ENCODE results near the gene HOXD3. TPM values are rescaled to one million over a fixed set of nuclear protein-coding genes. Genes with fewer than 3 reads are reported as not detected.

Gene HOXD3
- total and polyA plus RNA-seq, 9 of the 15 experiments (the other 6 are each of a cell fraction or from before 2014, with no cell fraction given): not detected

DNA sequence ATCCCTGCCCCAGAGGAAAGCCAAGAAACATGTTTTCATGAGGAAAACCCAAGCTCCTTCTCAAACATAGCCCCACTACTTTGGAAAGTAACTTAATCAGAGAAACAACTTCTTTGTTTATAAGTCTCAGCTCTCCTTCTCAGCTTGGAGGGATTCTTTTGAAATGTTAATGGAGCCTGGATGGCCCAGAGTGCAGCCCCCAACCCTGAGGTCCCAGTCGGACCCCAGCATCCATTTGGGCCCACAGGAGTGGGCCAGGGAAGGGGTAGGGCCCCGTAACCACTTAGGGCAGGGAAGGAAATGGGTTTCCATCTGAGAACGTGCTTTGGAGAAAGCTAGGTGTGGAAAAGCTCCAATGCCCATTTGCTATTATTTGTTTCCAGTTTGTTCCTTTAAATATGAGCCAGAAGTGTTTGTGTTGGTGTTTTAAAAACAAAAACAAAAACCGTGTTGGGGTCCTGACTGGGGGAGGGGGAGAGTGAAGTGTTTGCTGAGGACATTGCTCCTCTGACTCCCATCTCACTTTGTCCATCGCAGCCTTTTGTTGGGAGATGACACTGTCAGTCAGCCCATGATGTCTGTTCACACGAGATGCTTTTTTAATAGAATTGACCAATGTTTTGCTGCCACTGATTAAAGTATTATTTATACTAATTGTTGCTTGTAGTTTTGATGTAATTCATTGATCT, 1.6 kb upstream of the HOXD3 start:
- in situ Hi-C loops (cut with MboI) (no loop called here), intact Hi-C loops (cut with micrococcal nuclease) (no loop called here)
- POLR2A ChIA-PET: interaction anchor here (0.6 to 0.8 kb wide), 4 partner anchors 10 to 301 kb away, joined by 3 read pairs; no protein-coding TSS in a partner anchor
- no peaks in the 10 kb centered on the region for H3K9me1 ChIP-seq (ENCODE audit: control insufficient read depth, insufficient read depth, low read length)
- no peaks in the 10 kb centered on the region for H3K79me2 ChIP-seq (ENCODE audit: control insufficient read depth, insufficient read depth, low read length)
- no peak overlapping the region for H3K4me3 ChIP-seq
- WGBS (ENCODE audit: insufficient coverage, low coverage, missing lambda C conversion rate): 2% methylated on average over 6 of the region's 6 CpGs
- H3K36me3 ChIP-seq (ENCODE audit: control insufficient read depth, insufficient read depth, low read length): no peaks in the 10 kb centered on the region
- CTCF ChIA-PET (ENCODE audit: low intra/inter-chr PET ratio): no interaction called here
- DNase-seq (ENCODE audit: extremely low read depth in 1 of 4, low spot score in 3 of 4) (no peak), FAIRE-seq (no peak), ATAC-seq (no peak)
- H3K27ac ChIP-seq (ENCODE audit: extremely low read depth, low read depth, low read length): no peak overlapping the region
- H3K9me3 ChIP-seq (replicated peaks; ENCODE audit: control insufficient read depth, insufficient read depth, low read depth, low read length): no peaks in the 10 kb centered on the region
- H2AFZ ChIP-seq (ENCODE audit: low read depth, low read length): no peak overlapping the region
- BruUV-seq (replicated peaks): no TSS peak
- peaks cover 0 to 26% of the 10 kb centered on the region in 2 experiments; a peak in 2 of 5 replicates for H3K4me1 ChIP-seq (replicated peaks in 1 of 2; ENCODE audit: control insufficient read depth in 2 of 2, insufficient read depth in 2 of 2, low read length in 2 of 2)
- no peak overlapping the region for H3K9ac ChIP-seq (ENCODE audit: insufficient read depth in 1 of 2, low read depth in 2 of 2, low read length in 2 of 2)
- H3K27me3 ChIP-seq (ENCODE audit: control insufficient read depth in 2 of 2, insufficient read depth in 2 of 2, low read length in 2 of 2): peaks cover 67 to 75% of the 10 kb centered on the region in 2 experiments
- no peak overlapping the region for H3K4me2 ChIP-seq (ENCODE audit: insufficient read depth, low read length)
- H4K20me1 ChIP-seq (replicated peaks; ENCODE audit: control insufficient read depth, insufficient read depth, low read length): no peaks in the 10 kb centered on the region; the same call in 1 of the 2 replicates
- no peak for TF ChIP-seq ZBTB33 (CRISPR knock-in tag; IDR thresholded peaks at IDR 0.05)
- no peak for TF ChIP-seq FOXK2 (conservative IDR thresholded peaks at IDR 0.05 in 1 of 2, IDR thresholded peaks at IDR 0.05 in 1 of 2; ENCODE audit: low read depth in 2 of 2)
- TF ChIP-seq, protein P1, sequence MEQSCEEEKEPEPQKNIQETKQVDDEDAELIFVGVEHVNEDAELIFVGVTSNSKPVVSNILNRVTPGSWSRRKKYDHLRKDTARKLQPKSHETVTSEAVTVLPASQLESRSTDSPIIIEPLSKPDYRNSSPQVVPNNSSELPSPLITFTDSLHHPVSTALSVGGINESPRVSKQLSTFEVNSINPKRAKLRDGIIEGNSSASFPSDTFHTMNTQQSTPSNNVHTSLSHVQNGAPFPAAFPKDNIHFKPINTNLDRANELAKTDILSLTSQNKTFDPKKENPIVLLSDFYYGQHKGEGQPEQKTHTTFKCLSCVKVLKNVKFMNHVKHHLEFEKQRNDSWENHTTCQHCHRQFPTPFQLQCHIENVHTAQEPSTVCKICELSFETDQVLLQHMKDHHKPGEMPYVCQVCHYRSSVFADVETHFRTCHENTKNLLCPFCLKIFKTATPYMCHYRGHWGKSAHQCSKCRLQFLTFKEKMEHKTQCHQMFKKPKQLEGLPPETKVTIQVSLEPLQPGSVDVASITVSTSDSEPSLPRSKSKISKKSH (CRISPR knock-in tag; IDR thresholded peaks at IDR 0.05): no peak
- TF ChIP-seq RCOR1 (IDR thresholded peaks at IDR 0.05; ENCODE audit: borderline replicate concordance in 1 of 2, low read depth in 2 of 2, low read length in 2 of 2): no peak
- no peak for TF ChIP-seq MAFG (tag; conservative IDR thresholded peaks at IDR 0.05)
- TF ChIP-seq TFE3 (CRISPR knock-in tag; IDR thresholded peaks at IDR 0.05): no peak
- TF ChIP-seq GTF2A2 (tag; IDR thresholded peaks at IDR 0.05): no peak
- no peak for TF ChIP-seq POLR2A (conservative IDR thresholded peaks at IDR 0.05)
- TF ChIP-seq RB1 (IDR thresholded peaks at IDR 0.05; ENCODE audit: low read depth): no peak
- no peak for TF ChIP-seq HNRNPL (IDR thresholded peaks at IDR 0.05; ENCODE audit: low read depth, low read length)
- no peak for TF ChIP-seq NR1H2 (CRISPR knock-in tag; IDR thresholded peaks at IDR 0.05)
- no peak for TF ChIP-seq ZBTB49 (CRISPR knock-in tag; IDR thresholded peaks at IDR 0.05; ENCODE audit: borderline replicate concordance)

All from K562 (cell line).